22Rv1 (cell line): ENCODE results near the gene GCM1.

Experiments used
- ZFX ChIP-seq: fragments of 450-650 bp; IDR thresholded peaks from 2 replicates; pipeline ENCODE4 v1.6.1; 2017; ENCODE audit warnings: antibody characterized with exemption, borderline replicate concordance
- TF ChIP-seq, protein P1 (sequence below): fragments of 450-650 bp; IDR thresholded peaks from 2 replicates; pipeline ENCODE4 v1.5.1; 2017; ENCODE audit warnings: mild to moderate bottlenecking

DNA sequence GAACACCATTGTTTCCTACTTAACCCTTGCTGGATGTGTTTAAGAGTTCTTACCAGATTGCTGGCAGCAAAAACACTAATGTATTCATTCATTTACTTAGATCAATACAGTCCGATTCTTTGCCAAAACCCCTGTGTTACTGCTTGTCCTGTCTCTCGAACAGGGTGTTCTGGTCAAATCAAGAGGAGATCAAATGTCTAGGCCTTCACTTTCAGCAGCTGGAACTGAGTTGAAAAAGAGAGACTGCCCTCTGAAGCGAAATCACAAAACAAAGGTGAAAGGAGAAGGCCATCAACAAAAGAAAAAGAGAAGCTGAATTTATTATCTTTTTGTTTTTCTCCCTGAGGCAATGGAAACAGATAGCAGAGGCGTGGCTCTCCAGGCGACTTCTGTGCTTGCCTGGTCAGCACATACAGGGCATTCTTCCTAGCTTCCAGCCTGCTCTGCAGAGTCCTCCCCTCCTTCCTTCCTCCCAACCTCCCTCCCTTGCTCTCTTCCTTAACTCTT is 44.1 kb upstream of the GCM1 start:
- TF ChIP-seq, protein P1, sequence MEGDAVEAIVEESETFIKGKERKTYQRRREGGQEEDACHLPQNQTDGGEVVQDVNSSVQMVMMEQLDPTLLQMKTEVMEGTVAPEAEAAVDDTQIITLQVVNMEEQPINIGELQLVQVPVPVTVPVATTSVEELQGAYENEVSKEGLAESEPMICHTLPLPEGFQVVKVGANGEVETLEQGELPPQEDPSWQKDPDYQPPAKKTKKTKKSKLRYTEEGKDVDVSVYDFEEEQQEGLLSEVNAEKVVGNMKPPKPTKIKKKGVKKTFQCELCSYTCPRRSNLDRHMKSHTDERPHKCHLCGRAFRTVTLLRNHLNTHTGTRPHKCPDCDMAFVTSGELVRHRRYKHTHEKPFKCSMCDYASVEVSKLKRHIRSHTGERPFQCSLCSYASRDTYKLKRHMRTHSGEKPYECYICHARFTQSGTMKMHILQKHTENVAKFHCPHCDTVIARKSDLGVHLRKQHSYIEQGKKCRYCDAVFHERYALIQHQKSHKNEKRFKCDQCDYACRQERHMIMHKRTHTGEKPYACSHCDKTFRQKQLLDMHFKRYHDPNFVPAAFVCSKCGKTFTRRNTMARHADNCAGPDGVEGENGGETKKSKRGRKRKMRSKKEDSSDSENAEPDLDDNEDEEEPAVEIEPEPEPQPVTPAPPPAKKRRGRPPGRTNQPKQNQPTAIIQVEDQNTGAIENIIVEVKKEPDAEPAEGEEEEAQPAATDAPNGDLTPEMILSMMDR: no peak
- no peak for TF ChIP-seq ZFX
